Measurements from ENCODE around the gene AHNAK.

Gene AHNAK

GRCh38 chr11:62555464-62556107 is 9.0 kb upstream of the AHNAK start:
- ChIA-PET POLR2A (interaction anchor here (0.7 to 5.7 kb wide), 6 partner anchors 9 to 131 kb away, joined by 3 to 53 read pairs (median 4); partner anchors contain the start of genes AHNAK, EEF1G and TUT1), CTCF (interaction anchor here (0.6 to 1.6 kb wide), 6 partner anchors 11 to 233 kb away, joined by 3 to 10 read pairs (median 5); no protein-coding TSS in a partner anchor)
- H3K4me3 ChIP-seq (ENCODE audit: low read depth, low read length) = no peak overlapping the region
- no peaks in the 10 kb centered on the region for H3K9me3 ChIP-seq (ENCODE audit: control insufficient read depth, insufficient read depth, low read depth, low read length)
- peaks cover 9 to 43% of the 10 kb centered on the region in 2 experiments; a peak in 2 of 3 replicates for H3K36me3 ChIP-seq (ENCODE audit: control insufficient read depth in 2 of 2, insufficient read depth in 1 of 2, low read length in 2 of 2)
- peaks cover 6% of the 10 kb centered on the region; the same call in 1 of the 2 replicates for H3K4me1 ChIP-seq (ENCODE audit: control insufficient read depth, insufficient read depth, low read length)
- no peak overlapping the region for H3K27ac ChIP-seq (ENCODE audit: extremely low read depth, low read depth, low read length)
- TF ChIP-seq ZNF473 (tag by site-specific recombination; IDR thresholded peaks at IDR 0.05) (no peak), ZNF624 (tag by site-specific recombination; IDR thresholded peaks at IDR 0.05) (no peak), ZNF18 (tag by site-specific recombination; IDR thresholded peaks at IDR 0.05) (no peak), KLF10 (tag by site-specific recombination; IDR thresholded peaks at IDR 0.05) (0 out of 2 replicates have a peak, but pooled peaks have one; percentile 4), ZNF449 (tag by site-specific recombination; IDR thresholded peaks at IDR 0.05) (no peak), ZNF830 (tag by site-specific recombination; IDR thresholded peaks at IDR 0.05; ENCODE audit: low read depth) (no peak), ZSCAN16 (tag by site-specific recombination; IDR thresholded peaks at IDR 0.05) (no peak), ZNF175 (tag by site-specific recombination; IDR thresholded peaks at IDR 0.05) (no peak), ZNF140 (tag by site-specific recombination; IDR thresholded peaks at IDR 0.05) (no peak), ZNF548 (tag by site-specific recombination; IDR thresholded peaks at IDR 0.05) (no peak), IKZF3 (tag by site-specific recombination; IDR thresholded peaks at IDR 0.05) (no peak), WT1 (tag by site-specific recombination; IDR thresholded peaks at IDR 0.05) (peak; percentile 29), ZBTB44 (tag by site-specific recombination; IDR thresholded peaks at IDR 0.05) (no peak), ZBTB8A (tag by site-specific recombination; IDR thresholded peaks at IDR 0.05) (no peak), ZNF76 (tag by site-specific recombination; IDR thresholded peaks at IDR 0.05; ENCODE audit: borderline replicate concordance, low read depth) (no peak), ZNF341 (tag by site-specific recombination; IDR thresholded peaks at IDR 0.05; ENCODE audit: low read depth) (no peak; the same call in 1 of the 2 replicates), PRDM2 (tag by site-specific recombination; IDR thresholded peaks at IDR 0.05; ENCODE audit: borderline replicate concordance) (no peak), ZNF600 (tag by site-specific recombination; IDR thresholded peaks at IDR 0.05) (no peak), ZBTB6 (tag by site-specific recombination; IDR thresholded peaks at IDR 0.05) (peak; percentile 39; the same call in 1 of the 2 replicates)

Measured in HEK293 (cell line).